ENCODE measurements around the gene PEAK3.

- TF ChIP-seq POLR2A (IDR thresholded peaks at IDR 0.05) (no peak), EP300 (IDR thresholded peaks at IDR 0.05) (no peak)
These were observed 39.9 kb downstream of the PEAK3 start for GRCh38 chr19:2242092-2242537.
